Duodenal mucosa (tissue), 2 donors: ENCODE results near the gene GRAMD1A.
A peak's percentile ranks its signal among the peaks of the same experiment; 100 is the strongest.
"Not testable (repeated sequence)": the region's sequence is repeated elsewhere in the genome, so short reads cannot be mapped to it uniquely, and the experiment has no call there.

Experiments
- H3K27ac ChIP-seq: one replicate; pipeline ENCODE4 v1.7.0; 2013; ENCODE audit warnings: low read depth, low read length
- H3K27me3 ChIP-seq, 2 donors: one replicate each; pipeline ENCODE4 v1.7.0; 2013; ENCODE audit warnings: low read length in 2 of 2, control low read depth in 1 of 2; ENCODE audit not compliant: insufficient read depth in 2 of 2, control insufficient read depth in 1 of 2
- H3K36me3 ChIP-seq, 2 donors: one replicate each; pipeline ENCODE4 v1.7.0; 2013; ENCODE audit warnings: low read length in 2 of 2, control low read depth in 1 of 2; ENCODE audit not compliant: insufficient read depth in 2 of 2, control insufficient read depth in 1 of 2
- H3K4me1 ChIP-seq, 2 donors: one replicate each; pipeline ENCODE4 v1.7.0; 2013; ENCODE audit warnings: low read length in 2 of 2, control low read depth in 1 of 2; ENCODE audit not compliant: insufficient read depth in 2 of 2, control insufficient read depth in 1 of 2
- H3K4me3 ChIP-seq, 2 donors: one replicate each; pipeline ENCODE4 v1.7.0; 2013; ENCODE audit warnings: low read length in 2 of 2, low read depth in 1 of 2
- H3K9ac ChIP-seq, 2 donors: one replicate each; pipeline ENCODE4 v1.7.0; 2013; ENCODE audit warnings: low read length in 2 of 2, low read depth in 1 of 2
- H3K9me3 ChIP-seq, 2 donors: one replicate each; pipeline ENCODE4 v1.7.0; 2013; ENCODE audit warnings: low read length in 2 of 2, control low read depth in 1 of 2; ENCODE audit not compliant: control insufficient read depth in 1 of 2

The GRAMD1A gene

GRCh38 chr19:35028600-35028885 is 28.4 kb downstream of the GRAMD1A start:
- H3K9ac ChIP-seq, H3K4me3 ChIP-seq, H3K4me1 ChIP-seq, H3K27ac ChIP-seq, H3K9me3 ChIP-seq: not testable (repeated sequence)
- Histone ChIP-seq H3K36me3 (peaks cover 19 to 41% of the 10 kb centered on the region in 2 donors), H3K27me3 (peaks cover 7 to 13% of the 10 kb centered on the region in 2 donors)

GRCh38 chr19:35029275-35029736 is 29.2 kb downstream of the GRAMD1A start:
- not testable (repeated sequence) for H3K9me3 ChIP-seq, H3K4me3 ChIP-seq, H3K9ac ChIP-seq, H3K27ac ChIP-seq, H3K4me1 ChIP-seq
- H3K36me3 ChIP-seq: peaks cover 12 to 33% of the 10 kb centered on the region in 2 donors
- H3K27me3 ChIP-seq: peaks cover 7 to 13% of the 10 kb centered on the region in 2 donors

GRCh38 chr19:35029737-35030256 is 29.7 kb downstream of the GRAMD1A start:
- peaks cover 3 to 5% of the 10 kb centered on the region in 2 donors for H3K4me1 ChIP-seq
- no peaks in the 10 kb centered on the region for H3K9me3 ChIP-seq
- peaks cover 9 to 30% of the 10 kb centered on the region in 2 donors for H3K36me3 ChIP-seq
- peaks cover 7 to 13% of the 10 kb centered on the region in 2 donors for H3K27me3 ChIP-seq
- no peak overlapping the region for H3K9ac ChIP-seq
- H3K27ac ChIP-seq: no peak overlapping the region
- peak overlapping the region; percentile 36 to 43 for H3K4me3 ChIP-seq

- peak within 1 kb of the TSS; percentile 36 to 43 for H3K4me3 ChIP-seq
- no peaks in the 10 kb centered on the region for H3K9me3 ChIP-seq
- H3K4me1 ChIP-seq: peaks cover 3 to 5% of the 10 kb centered on the region in 2 donors
- H3K27ac ChIP-seq: no peak within 1 kb of the TSS
- H3K9ac ChIP-seq: no peak within 1 kb of the TSS
- H3K27me3 ChIP-seq: peaks cover 7 to 13% of the 10 kb centered on the region in 2 donors
- H3K36me3 ChIP-seq: peaks cover 4 to 23% of the 10 kb centered on the region in 2 donors
Observed at GRCh38 chr19:35030257-35031071, 30.3 kb downstream of the GRAMD1A start, which contains the start of gene SCN1B. TSS of gene SCN1B (plus strand) at chr19:35030470. CDS start at chr19:35030821, 351 bp downstream.

GRCh38 chr19:35031072-35031881 is 31.2 kb downstream of the GRAMD1A start:
- Histone ChIP-seq H3K4me3 (peak overlapping the region in 1 of 2 donors; percentile 9), H3K27ac (no peak overlapping the region), H3K9ac (no peak overlapping the region), H3K27me3 (peaks cover 7 to 13% of the 10 kb centered on the region in 2 donors), H3K9me3 (no peaks in the 10 kb centered on the region), H3K4me1 (peaks cover 3 to 5% of the 10 kb centered on the region in 2 donors), H3K36me3 (peaks cover 4 to 17% of the 10 kb centered on the region in 2 donors)

GRCh38 chr19:35032356-35032865 is 32.3 kb downstream of the GRAMD1A start:
- Histone ChIP-seq H3K36me3 (peaks cover 1 to 7% of the 10 kb centered on the region in 2 donors), H3K9ac (no peak overlapping the region), H3K4me1 (peaks cover 3 to 5% of the 10 kb centered on the region in 2 donors), H3K27ac (no peak overlapping the region), H3K9me3 (no peaks in the 10 kb centered on the region), H3K27me3 (peaks cover 7 to 13% of the 10 kb centered on the region in 2 donors), H3K4me3 (no peak overlapping the region)

GRCh38 chr19:35033067-35034004 is 33.2 kb downstream of the GRAMD1A start:
- Histone ChIP-seq H3K27ac (no peak overlapping the region), H3K27me3 (peaks cover 7 to 13% of the 10 kb centered on the region in 2 donors), H3K9ac (no peak overlapping the region), H3K4me1 (peaks cover 3 to 5% of the 10 kb centered on the region in 2 donors), H3K36me3 (no peaks in the 10 kb centered on the region), H3K4me3 (no peak overlapping the region), H3K9me3 (no peaks in the 10 kb centered on the region)

- peaks cover 3 to 5% of the 10 kb centered on the region in 2 donors for H3K4me1 ChIP-seq
- H3K9ac ChIP-seq: no peak overlapping the region
- H3K36me3 ChIP-seq: no peaks in the 10 kb centered on the region
- no peak overlapping the region for H3K27ac ChIP-seq
- H3K4me3 ChIP-seq: no peak overlapping the region
- H3K27me3 ChIP-seq: peaks cover 7 to 13% of the 10 kb centered on the region in 2 donors
- no peaks in the 10 kb centered on the region for H3K9me3 ChIP-seq
Observed at GRCh38 chr19:35034005-35034502, 33.9 kb downstream of the GRAMD1A start.
